Stomach (tissue), 4 donors: Measurements from ENCODE around the gene RGMB.

Experiments
- POLR2A ChIP-seq, 4 donors: fragments of 450-650 bp; IDR thresholded peaks; one replicate each; pipeline ENCODE4 v1.6.1; 2016; ENCODE audit warnings: antibody characterized with exemption in 4 of 4, control low read depth in 2 of 4, mild to moderate bottlenecking in 1 of 4, moderate library complexity in 1 of 4
- TF ChIP-seq, protein P1 (sequence below), 7 experiments: fragments of 450-650 bp in 4 of 7; fragments of 200-600 bp in 3 of 7; sonication (generic) in 3 of 7; IDR thresholded peaks; one replicate each; pipeline ENCODE4 v1.5.1; 2016 to 2019; ENCODE audit warnings: antibody characterized with exemption in 7 of 7, control low read depth in 2 of 7, mild to moderate bottlenecking in 1 of 7

DNA sequence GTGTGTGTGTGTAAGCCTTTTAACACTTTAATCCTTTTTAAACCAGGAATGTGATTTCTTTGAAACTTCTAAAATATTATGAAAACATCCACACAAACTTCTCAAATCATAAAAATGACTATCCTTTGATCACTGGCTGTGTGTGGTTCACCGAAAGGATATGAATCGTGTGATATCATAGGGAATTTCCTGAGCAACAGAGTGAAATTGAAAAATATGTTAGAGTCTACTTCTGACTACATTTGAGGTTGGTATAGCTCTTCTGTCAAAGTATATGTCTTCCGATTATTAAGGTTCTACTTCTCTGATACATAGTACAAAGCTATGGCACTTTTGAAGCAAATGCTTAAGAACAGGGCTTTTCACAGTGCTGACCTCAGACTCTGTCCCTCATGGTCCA lies 40.3 kb downstream of the RGMB start:
- TF ChIP-seq, protein P1, sequence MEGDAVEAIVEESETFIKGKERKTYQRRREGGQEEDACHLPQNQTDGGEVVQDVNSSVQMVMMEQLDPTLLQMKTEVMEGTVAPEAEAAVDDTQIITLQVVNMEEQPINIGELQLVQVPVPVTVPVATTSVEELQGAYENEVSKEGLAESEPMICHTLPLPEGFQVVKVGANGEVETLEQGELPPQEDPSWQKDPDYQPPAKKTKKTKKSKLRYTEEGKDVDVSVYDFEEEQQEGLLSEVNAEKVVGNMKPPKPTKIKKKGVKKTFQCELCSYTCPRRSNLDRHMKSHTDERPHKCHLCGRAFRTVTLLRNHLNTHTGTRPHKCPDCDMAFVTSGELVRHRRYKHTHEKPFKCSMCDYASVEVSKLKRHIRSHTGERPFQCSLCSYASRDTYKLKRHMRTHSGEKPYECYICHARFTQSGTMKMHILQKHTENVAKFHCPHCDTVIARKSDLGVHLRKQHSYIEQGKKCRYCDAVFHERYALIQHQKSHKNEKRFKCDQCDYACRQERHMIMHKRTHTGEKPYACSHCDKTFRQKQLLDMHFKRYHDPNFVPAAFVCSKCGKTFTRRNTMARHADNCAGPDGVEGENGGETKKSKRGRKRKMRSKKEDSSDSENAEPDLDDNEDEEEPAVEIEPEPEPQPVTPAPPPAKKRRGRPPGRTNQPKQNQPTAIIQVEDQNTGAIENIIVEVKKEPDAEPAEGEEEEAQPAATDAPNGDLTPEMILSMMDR (IDR thresholded peaks at IDR 0.05): no peak
- no peak for TF ChIP-seq POLR2A (IDR thresholded peaks at IDR 0.05)
